GM12891 (cell line): Measurements from ENCODE around the gene SCN4B.

ENCODE experiments used
- POLR2A ChIP-seq: IDR thresholded peaks from 2 replicates; pipeline ENCODE4 v1.6.1; 2011; ENCODE audit warnings: low read depth, low read length, control low read depth
- POLR2AphosphoS5 ChIP-seq: IDR thresholded peaks from 2 replicates; pipeline ENCODE4 v1.6.1; 2011; ENCODE audit warnings: low read depth, low read length, control low read depth

- TF ChIP-seq POLR2AphosphoS5 (no peak), POLR2A (no peak)
Observed at GRCh38 chr11:118090545-118091162, 62.0 kb downstream of the SCN4B start.
